ENCODE results near the gene LRBA. TPM values are rescaled to one million over a fixed set of nuclear protein-coding genes. Genes with fewer than 3 reads are reported as not detected.

The LRBA gene
- total RNA-seq, 6 experiments from 2014 or later = 13.6 to 17.6 (median 15.0) TPM

- no peak overlapping the region for H3K4me3 Mint-ChIP-seq
- peaks cover 4% of the 10 kb centered on the region for H3K9me3 Mint-ChIP-seq
- H3K27me3 Mint-ChIP-seq (ENCODE audit: insufficient read depth) = no peaks in the 10 kb centered on the region
- peaks cover 12% of the 10 kb centered on the region for H3K36me3 Mint-ChIP-seq (ENCODE audit: low read depth)
- TF ChIP-seq CTCF (IDR thresholded peaks at IDR 0.05) = no peak
- DNase-seq = no peak
- H3K27ac Mint-ChIP-seq = no peak overlapping the region
- no peaks in the 10 kb centered on the region for H3K4me1 Mint-ChIP-seq (ENCODE audit: low read depth)
Observed at GRCh38 chr4:150720973-150721518, 294.0 kb downstream of the LRBA start.

GRCh38 chr4:150717952-150718351 is 297.1 kb downstream of the LRBA start:
- no peaks in the 10 kb centered on the region for H3K9me3 Mint-ChIP-seq
- no peaks in the 10 kb centered on the region for H3K27me3 Mint-ChIP-seq (ENCODE audit: insufficient read depth)
- no peak for TF ChIP-seq CTCF (IDR thresholded peaks at IDR 0.05)
- H3K27ac Mint-ChIP-seq = no peak overlapping the region
- H3K4me3 Mint-ChIP-seq = no peak overlapping the region
- H3K36me3 Mint-ChIP-seq (ENCODE audit: low read depth) = no peaks in the 10 kb centered on the region
- DNase-seq = no peak
- no peaks in the 10 kb centered on the region for H3K4me1 Mint-ChIP-seq (ENCODE audit: low read depth)

- H3K27ac Mint-ChIP-seq = no peak overlapping the region
- no peak overlapping the region for H3K4me3 Mint-ChIP-seq
- H3K9me3 Mint-ChIP-seq = no peaks in the 10 kb centered on the region
- TF ChIP-seq CTCF (IDR thresholded peaks at IDR 0.05) = no peak
- H3K4me1 Mint-ChIP-seq (ENCODE audit: low read depth) = no peaks in the 10 kb centered on the region
- H3K27me3 Mint-ChIP-seq (ENCODE audit: insufficient read depth) = no peaks in the 10 kb centered on the region
- no peaks in the 10 kb centered on the region for H3K36me3 Mint-ChIP-seq (ENCODE audit: low read depth)
- DNase-seq = no peak
Observed at GRCh38 chr4:150714462-150715438, 300.3 kb downstream of the LRBA start.

- Mint-ChIP-seq H3K4me1 (ENCODE audit: low read depth) (no peaks in the 10 kb centered on the region), H3K27ac (no peak overlapping the region), H3K27me3 (ENCODE audit: insufficient read depth) (no peaks in the 10 kb centered on the region), H3K4me3 (no peak overlapping the region), H3K9me3 (no peaks in the 10 kb centered on the region), H3K36me3 (ENCODE audit: low read depth) (no peaks in the 10 kb centered on the region)
- no peak for DNase-seq
- TF ChIP-seq CTCF (IDR thresholded peaks at IDR 0.05) = no peak
Observed at GRCh38 chr4:150713251-150713650, 301.8 kb downstream of the LRBA start.

- Mint-ChIP-seq H3K9me3 (no peaks in the 10 kb centered on the region), H3K4me3 (no peak overlapping the region), H3K36me3 (ENCODE audit: low read depth) (no peaks in the 10 kb centered on the region), H3K27ac (no peak overlapping the region), H3K4me1 (ENCODE audit: low read depth) (no peaks in the 10 kb centered on the region), H3K27me3 (ENCODE audit: insufficient read depth) (no peaks in the 10 kb centered on the region)
- DNase-seq = no peak
- TF ChIP-seq CTCF (IDR thresholded peaks at IDR 0.05) = no peak
Observed at GRCh38 chr4:150710770-150711375, 304.2 kb downstream of the LRBA start.

Data from HFFc6 (cell line).